GM12874 (cell line): ENCODE measurements around the gene SULT4A1.

Experiments used
- CTCF ChIP-seq: IDR thresholded peaks from 2 replicates; pipeline ENCODE4 v1.5.1; 2011; ENCODE audit warnings: low read depth, mild to moderate bottlenecking, control low read depth, low read length, moderate library complexity; ENCODE audit not compliant: insufficient read depth

SULT4A1 gene

DNA sequence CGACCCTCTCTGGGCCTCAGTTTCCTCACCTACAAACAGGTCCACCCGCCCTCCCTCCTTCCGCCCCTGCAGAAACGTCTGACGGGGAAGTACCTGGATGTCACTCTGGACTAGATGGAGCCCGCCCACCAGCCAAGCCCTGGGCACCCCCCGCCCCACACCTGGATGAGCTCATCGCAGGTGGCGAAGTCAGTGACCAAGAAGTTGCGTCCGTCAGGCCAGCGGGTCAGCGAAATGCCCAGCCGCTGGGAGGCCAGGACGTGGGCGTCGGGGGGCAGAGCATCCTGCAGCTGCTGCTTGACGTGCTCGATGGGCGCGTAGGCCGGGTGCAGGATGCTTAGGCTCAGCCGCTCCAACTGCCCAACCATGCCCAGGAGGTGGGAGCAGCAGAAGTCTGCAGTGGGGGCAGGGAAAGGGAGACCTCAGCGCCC lies 28.6 kb upstream of the SULT4A1 start:
- TF ChIP-seq CTCF = no peak

GRCh38 chr22:43889860-43890253 lies 27.5 kb upstream of the SULT4A1 start:
- TF ChIP-seq CTCF = no peak

GRCh38 chr22:43889201-43889859 lies 27.0 kb upstream of the SULT4A1 start:
- TF ChIP-seq CTCF = no peak

DNA sequence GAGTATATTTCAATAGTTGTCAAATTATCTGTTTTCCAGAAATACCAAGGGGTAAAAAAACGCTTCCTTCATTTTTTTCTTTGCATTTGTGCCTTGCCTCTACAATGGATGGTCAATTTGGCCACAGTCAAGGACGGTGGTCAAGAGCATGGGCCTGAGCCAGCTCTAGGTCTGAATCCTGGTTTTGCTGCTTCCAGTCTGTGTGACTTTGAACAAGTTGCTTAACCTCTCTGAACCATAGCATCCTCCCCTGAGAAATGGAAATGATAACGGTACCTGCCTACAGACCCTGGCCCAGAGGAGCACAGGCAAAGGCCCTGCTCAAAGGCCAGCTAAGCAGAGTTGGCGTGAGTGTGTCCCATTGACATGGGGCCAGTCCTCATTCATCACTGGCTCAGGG lies 26.4 kb upstream of the SULT4A1 start:
- TF ChIP-seq CTCF = no peak

GRCh38 chr22:43887391-43887790 lies 25.1 kb upstream of the SULT4A1 start:
- TF ChIP-seq CTCF = no peak

GRCh38 chr22:43886231-43886630 lies 23.9 kb upstream of the SULT4A1 start:
- no peak for TF ChIP-seq CTCF

DNA sequence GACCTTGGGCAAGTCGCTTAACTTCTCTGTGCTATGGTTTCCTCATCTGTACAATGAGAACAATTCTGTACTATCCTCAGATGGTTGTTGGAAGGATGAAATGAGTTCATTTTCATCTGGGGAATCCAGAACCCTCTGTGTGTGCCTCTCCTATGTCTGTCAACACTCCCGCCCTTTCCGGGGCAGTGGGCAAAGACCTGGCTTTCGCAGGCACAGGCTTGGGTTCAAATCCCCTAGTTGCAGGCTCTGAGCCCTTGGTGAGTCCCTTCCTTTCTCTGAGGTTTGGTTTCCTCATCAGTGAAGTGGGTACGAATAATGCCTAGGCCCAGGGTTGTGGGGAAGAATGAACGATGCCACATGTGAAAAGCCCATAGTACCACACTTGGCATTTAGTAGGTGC lies 23.5 kb upstream of the SULT4A1 start:
- TF ChIP-seq CTCF = no peak
